ENCODE measurements around the gene AMH. TPM values are rescaled to one million over a fixed set of nuclear protein-coding genes. Genes with fewer than 3 reads are reported as not detected.

The AMH gene
- total RNA-seq, 2 donors from 2014 or later: 2.8 to 3.5 TPM

- no peak for ATAC-seq
- no peaks in the 10 kb centered on the region for H3K9me3 Mint-ChIP-seq
- H3K4me1 Mint-ChIP-seq (ENCODE audit: low read depth in 2 of 2): peaks cover 0 to 8% of the 10 kb centered on the region in 2 donors
- H3K27ac Mint-ChIP-seq: no peak overlapping the region
- H3K36me3 Mint-ChIP-seq: peaks cover 4% of the 10 kb centered on the region
- no peak overlapping the region for H3K4me3 Mint-ChIP-seq
- no peaks in the 10 kb centered on the region for H3K27me3 Mint-ChIP-seq
- no peak for DNase-seq (ENCODE audit: low spot score)
These were observed 36.0 kb upstream of the AMH start for GRCh38 chr19:2212861-2213711.

GRCh38 chr19:2213799-2214198, 35.3 kb upstream of the AMH start:
- no peaks in the 10 kb centered on the region for H3K9me3 Mint-ChIP-seq
- H3K27me3 Mint-ChIP-seq: no peaks in the 10 kb centered on the region
- H3K36me3 Mint-ChIP-seq: peaks cover 4% of the 10 kb centered on the region
- DNase-seq (ENCODE audit: low spot score) (no peak), ATAC-seq (no peak)
- no peak overlapping the region for H3K27ac Mint-ChIP-seq
- H3K4me3 Mint-ChIP-seq: no peak overlapping the region
- peaks cover 0 to 8% of the 10 kb centered on the region in 2 donors for H3K4me1 Mint-ChIP-seq (ENCODE audit: low read depth in 2 of 2)

GRCh38 chr19:2214251-2214650, 34.9 kb upstream of the AMH start:
- H3K27me3 Mint-ChIP-seq: no peaks in the 10 kb centered on the region
- ATAC-seq: no peak
- peaks cover 4% of the 10 kb centered on the region for H3K36me3 Mint-ChIP-seq
- H3K27ac Mint-ChIP-seq: no peak overlapping the region
- H3K4me1 Mint-ChIP-seq (ENCODE audit: low read depth in 2 of 2): peaks cover 0 to 5% of the 10 kb centered on the region in 2 donors
- H3K9me3 Mint-ChIP-seq: no peaks in the 10 kb centered on the region
- no peak overlapping the region for H3K4me3 Mint-ChIP-seq
- no peak for DNase-seq (ENCODE audit: low spot score)

GRCh38 chr19:2215281-2215751, 33.8 kb upstream of the AMH start:
- Mint-ChIP-seq H3K4me1 (ENCODE audit: low read depth in 2 of 2) (peaks cover 0 to 5% of the 10 kb centered on the region in 2 donors), H3K27me3 (no peaks in the 10 kb centered on the region), H3K9me3 (no peaks in the 10 kb centered on the region), H3K4me3 (no peak overlapping the region), H3K36me3 (peaks cover 4% of the 10 kb centered on the region), H3K27ac (no peak overlapping the region)
- DNase-seq (ENCODE audit: low spot score) (no peak), ATAC-seq (no peak)

GRCh38 chr19:2216361-2217225, 32.5 kb upstream of the AMH start:
- no peaks in the 10 kb centered on the region for H3K27me3 Mint-ChIP-seq
- H3K9me3 Mint-ChIP-seq: no peaks in the 10 kb centered on the region
- H3K4me3 Mint-ChIP-seq: no peak overlapping the region
- no peak overlapping the region for H3K27ac Mint-ChIP-seq
- no peak for DNase-seq (ENCODE audit: low spot score)
- peaks cover 0 to 5% of the 10 kb centered on the region in 2 donors for H3K4me1 Mint-ChIP-seq (ENCODE audit: low read depth in 2 of 2)
- no peak for ATAC-seq
- H3K36me3 Mint-ChIP-seq: peaks cover 4% of the 10 kb centered on the region

- Mint-ChIP-seq H3K4me3 (no peak overlapping the region), H3K27ac (no peak overlapping the region), H3K27me3 (no peaks in the 10 kb centered on the region), H3K36me3 (peaks cover 4% of the 10 kb centered on the region), H3K4me1 (ENCODE audit: low read depth in 2 of 2) (peaks cover 0 to 7% of the 10 kb centered on the region in 2 donors), H3K9me3 (no peaks in the 10 kb centered on the region)
- ATAC-seq: no peak
- no peak for DNase-seq (ENCODE audit: low spot score)
These were observed 31.5 kb upstream of the AMH start for GRCh38 chr19:2217591-2217990.

GRCh38 chr19:2219726-2220125, 29.4 kb upstream of the AMH start:
- ATAC-seq (no peak), DNase-seq (ENCODE audit: low spot score) (no peak)
- Mint-ChIP-seq H3K27ac (no peak overlapping the region), H3K4me1 (ENCODE audit: low read depth in 2 of 2) (peaks cover 6 to 16% of the 10 kb centered on the region in 2 donors), H3K4me3 (no peak overlapping the region), H3K27me3 (no peaks in the 10 kb centered on the region), H3K36me3 (peaks cover 6% of the 10 kb centered on the region), H3K9me3 (no peaks in the 10 kb centered on the region)

- Mint-ChIP-seq H3K27me3 (no peaks in the 10 kb centered on the region), H3K36me3 (peaks cover 8% of the 10 kb centered on the region), H3K4me3 (no peak overlapping the region), H3K27ac (no peak overlapping the region), H3K9me3 (no peaks in the 10 kb centered on the region), H3K4me1 (ENCODE audit: low read depth in 2 of 2) (peaks cover 6 to 17% of the 10 kb centered on the region in 2 donors)
- DNase-seq (ENCODE audit: low spot score) (no peak), ATAC-seq (no peak)
These were observed 27.8 kb upstream of the AMH start for GRCh38 chr19:2221250-2221831.

GRCh38 chr19:2221918-2222317, 27.2 kb upstream of the AMH start:
- H3K27ac Mint-ChIP-seq: no peak overlapping the region

GRCh38 chr19:2223391-2223790, 25.7 kb upstream of the AMH start:
- peaks cover 4% of the 10 kb centered on the region for H3K36me3 Mint-ChIP-seq
- no peak for ATAC-seq
- H3K27ac Mint-ChIP-seq: no peak overlapping the region
- peaks cover 6 to 12% of the 10 kb centered on the region in 2 donors for H3K4me1 Mint-ChIP-seq (ENCODE audit: low read depth in 2 of 2)
- no peak for DNase-seq (ENCODE audit: low spot score)
- H3K9me3 Mint-ChIP-seq: no peaks in the 10 kb centered on the region
- H3K27me3 Mint-ChIP-seq: no peaks in the 10 kb centered on the region
- no peak overlapping the region for H3K4me3 Mint-ChIP-seq

More at GRCh38 chr19:2221918-2222317, 27.2 kb upstream of the AMH start:
- Mint-ChIP-seq H3K9me3 (no peaks in the 10 kb centered on the region), H3K36me3 (peaks cover 8% of the 10 kb centered on the region), H3K4me1 (ENCODE audit: low read depth in 2 of 2) (peaks cover 6 to 15% of the 10 kb centered on the region in 2 donors), H3K27me3 (no peaks in the 10 kb centered on the region), H3K4me3 (no peak overlapping the region)
- ATAC-seq: no peak
- DNase-seq (ENCODE audit: low spot score): no peak

- H3K9me3 Mint-ChIP-seq: no peaks in the 10 kb centered on the region
- peaks cover 6 to 12% of the 10 kb centered on the region in 2 donors for H3K4me1 Mint-ChIP-seq (ENCODE audit: low read depth in 2 of 2)
- H3K27ac Mint-ChIP-seq: peak overlapping the region; percentile 64 to 90
- H3K27me3 Mint-ChIP-seq: no peaks in the 10 kb centered on the region
- no peak for DNase-seq (ENCODE audit: low spot score)
- H3K4me3 Mint-ChIP-seq: no peak overlapping the region
- ATAC-seq: peak in 1 of 2 donors; percentile 49
- H3K36me3 Mint-ChIP-seq: peaks cover 4% of the 10 kb centered on the region
These were observed 25.2 kb upstream of the AMH start for GRCh38 chr19:2223959-2224358.

GRCh38 chr19:2224754-2225349, 24.3 kb upstream of the AMH start:
- ATAC-seq (no peak), DNase-seq (ENCODE audit: low spot score) (no peak)
- H3K27me3 Mint-ChIP-seq: no peaks in the 10 kb centered on the region
- no peak overlapping the region for H3K4me3 Mint-ChIP-seq
- H3K27ac Mint-ChIP-seq: no peak overlapping the region
- H3K4me1 Mint-ChIP-seq (ENCODE audit: low read depth in 2 of 2): peaks cover 6 to 12% of the 10 kb centered on the region in 2 donors
- no peaks in the 10 kb centered on the region for H3K9me3 Mint-ChIP-seq
- H3K36me3 Mint-ChIP-seq: peaks cover 4% of the 10 kb centered on the region

GRCh38 chr19:2225415-2226050, 23.6 kb upstream of the AMH start:
- Mint-ChIP-seq H3K27me3 (no peaks in the 10 kb centered on the region), H3K4me1 (ENCODE audit: low read depth in 2 of 2) (peaks cover 6 to 12% of the 10 kb centered on the region in 2 donors), H3K9me3 (no peaks in the 10 kb centered on the region), H3K27ac (no peak overlapping the region), H3K4me3 (no peak overlapping the region), H3K36me3 (peaks cover 4% of the 10 kb centered on the region)
- no peak for DNase-seq (ENCODE audit: low spot score)
- no peak for ATAC-seq

Data from natural killer cell treated with Interleukin-12 subunit alpha and Interleukin-12 subunit beta and Interleukin-15 and Interleukin-18, amount 100 ng/mL, for 72 hours (primary cell).